GM21390 (cell line): ENCODE measurements around the gene SLC25A22.

Source experiments
- ATAC-seq: cut with Tn5 transposase; IDR thresholded peaks from one replicate; pipeline ENCODE4 v1.9.1; 2021; ENCODE audit not compliant: unreplicated experiment

The SLC25A22 gene

GRCh38 chr11:791658-792534, 6.2 kb downstream of the SLC25A22 start:
- no peak for ATAC-seq

DNA sequence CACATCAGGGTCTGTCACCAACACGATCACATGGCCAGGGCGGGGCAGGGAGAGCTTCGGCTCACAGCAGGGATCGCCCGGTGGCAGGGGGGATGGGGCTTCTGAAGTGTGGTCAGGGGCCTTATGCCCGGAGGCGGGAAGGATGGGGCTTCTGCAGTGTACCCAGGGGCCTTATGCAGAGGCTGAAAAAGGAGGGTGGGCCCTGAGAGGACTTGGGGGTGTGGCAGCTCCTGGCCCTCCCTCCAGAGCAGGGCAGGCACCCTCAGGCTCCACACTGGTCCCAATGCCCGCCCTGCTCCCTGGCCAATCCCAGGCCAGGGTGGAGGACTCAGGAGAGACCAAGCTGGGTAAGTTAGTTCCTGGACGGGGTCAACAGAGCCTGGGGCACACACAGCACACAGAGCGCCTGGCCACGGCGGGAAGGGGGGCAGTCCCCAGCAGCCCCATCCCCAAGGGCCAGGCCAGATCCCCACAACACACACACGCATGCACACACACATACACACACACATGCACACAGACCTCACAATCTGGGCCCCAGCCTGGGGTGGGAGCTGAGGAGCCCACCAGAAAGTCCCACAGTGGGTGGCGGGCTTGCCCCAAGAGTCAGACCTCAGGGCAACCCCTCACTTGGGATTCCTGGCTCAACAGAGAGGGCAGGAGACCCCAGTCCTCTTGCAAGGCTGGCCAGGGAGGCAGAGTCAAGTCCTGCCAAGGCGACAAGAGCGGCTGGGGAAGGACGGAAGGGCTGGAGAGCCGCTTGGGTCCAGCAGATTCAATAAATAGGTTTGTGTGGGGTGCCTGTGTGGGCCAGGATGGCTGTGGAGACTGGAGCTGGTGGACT, 7.1 kb downstream of the SLC25A22 start:
- no peak for ATAC-seq

DNA sequence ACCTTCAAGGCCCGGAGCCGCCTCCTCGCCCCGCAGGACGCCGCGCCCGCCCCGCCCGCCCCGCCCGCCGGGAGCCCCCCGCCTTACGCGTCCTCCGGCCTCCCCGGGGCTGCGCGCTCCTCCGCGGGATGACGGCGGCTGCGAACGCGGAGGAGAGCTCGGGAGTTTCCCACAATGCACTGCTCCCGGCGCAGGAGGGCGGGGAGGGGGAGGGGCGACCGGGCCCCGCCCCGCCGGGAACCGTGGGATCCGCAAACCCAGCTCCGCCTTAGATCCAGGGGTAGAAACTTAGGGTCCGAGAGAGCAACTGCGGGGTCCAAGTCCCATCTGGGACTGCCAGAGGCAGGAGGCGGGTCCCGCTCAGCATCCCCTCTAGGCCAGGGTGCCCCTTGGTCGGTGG, 8.1 kb downstream of the SLC25A22 start, which contains the start of gene CEND1:
Gene CEND1 (minus strand): TSS at position 148 of the 400 bp plus-strand sequence. CDS start 1,514 bp downstream, outside the sequence.
- no peak for ATAC-seq

- ATAC-seq: no peak
These were observed 8.8 kb downstream of the SLC25A22 start for GRCh38 chr11:788953-789940.

- ATAC-seq: no peak
These were observed 10.0 kb downstream of the SLC25A22 start for GRCh38 chr11:788009-788640.

- ATAC-seq: no peak
These were observed 10.9 kb downstream of the SLC25A22 start for GRCh38 chr11:787084-787675.

- ATAC-seq: no peak
These were observed 11.6 kb downstream of the SLC25A22 start for GRCh38 chr11:786235-787083.

GRCh38 chr11:783581-784015, 14.5 kb downstream of the SLC25A22 start:
- ATAC-seq: no peak

GRCh38 chr11:782264-783174, 15.6 kb downstream of the SLC25A22 start:
- ATAC-seq: no peak

GRCh38 chr11:779955-780532, 18.0 kb downstream of the SLC25A22 start:
- no peak for ATAC-seq

DNA sequence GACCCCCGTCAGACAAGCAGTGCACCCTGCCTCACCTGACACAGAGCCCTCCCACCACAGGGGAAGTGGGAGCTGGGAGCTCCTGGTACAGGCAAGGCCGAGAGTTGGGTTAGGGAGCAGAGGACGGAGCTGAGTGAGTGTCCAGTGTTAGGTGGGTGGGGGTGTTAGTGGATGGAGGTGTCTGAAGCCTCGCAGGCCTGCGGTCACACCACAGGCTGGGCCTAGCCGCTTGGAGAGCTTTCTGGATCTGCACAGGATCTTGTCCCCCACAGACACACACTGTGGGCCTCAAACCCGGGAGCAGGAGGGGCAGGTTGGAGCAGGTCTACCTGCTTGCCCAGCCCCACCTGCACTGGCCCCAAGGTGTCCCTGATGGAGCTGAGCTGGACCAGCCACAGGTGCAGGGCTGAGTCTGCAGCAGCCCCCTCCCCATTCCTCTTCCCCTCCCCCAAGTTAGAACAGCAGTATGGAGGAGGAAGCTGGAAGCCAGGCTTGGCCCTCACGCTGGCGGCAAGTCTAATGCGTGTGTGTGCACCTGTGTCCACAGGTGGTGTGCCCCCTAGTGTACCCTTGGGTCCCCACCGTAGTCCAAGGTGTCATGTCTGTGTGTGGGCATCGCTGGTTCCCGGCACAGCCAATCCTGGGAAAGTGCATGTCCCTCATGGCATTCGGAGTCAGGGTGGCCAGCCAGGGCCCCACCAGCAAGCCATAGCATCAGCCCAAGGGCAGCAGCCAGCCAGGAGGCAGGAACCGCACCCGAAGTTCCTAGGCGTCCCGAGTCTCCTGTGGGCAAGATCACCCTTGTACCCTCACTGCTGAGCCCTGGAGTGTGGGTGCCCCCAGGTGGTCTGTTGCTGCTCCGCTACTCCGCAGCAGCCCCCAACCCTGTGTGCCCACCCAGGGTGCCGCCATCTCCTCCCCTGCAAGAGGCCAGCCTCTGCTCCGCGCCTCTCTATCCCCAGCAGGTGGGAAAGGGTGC, 18.8 kb downstream of the SLC25A22 start:
- ATAC-seq: no peak

DNA sequence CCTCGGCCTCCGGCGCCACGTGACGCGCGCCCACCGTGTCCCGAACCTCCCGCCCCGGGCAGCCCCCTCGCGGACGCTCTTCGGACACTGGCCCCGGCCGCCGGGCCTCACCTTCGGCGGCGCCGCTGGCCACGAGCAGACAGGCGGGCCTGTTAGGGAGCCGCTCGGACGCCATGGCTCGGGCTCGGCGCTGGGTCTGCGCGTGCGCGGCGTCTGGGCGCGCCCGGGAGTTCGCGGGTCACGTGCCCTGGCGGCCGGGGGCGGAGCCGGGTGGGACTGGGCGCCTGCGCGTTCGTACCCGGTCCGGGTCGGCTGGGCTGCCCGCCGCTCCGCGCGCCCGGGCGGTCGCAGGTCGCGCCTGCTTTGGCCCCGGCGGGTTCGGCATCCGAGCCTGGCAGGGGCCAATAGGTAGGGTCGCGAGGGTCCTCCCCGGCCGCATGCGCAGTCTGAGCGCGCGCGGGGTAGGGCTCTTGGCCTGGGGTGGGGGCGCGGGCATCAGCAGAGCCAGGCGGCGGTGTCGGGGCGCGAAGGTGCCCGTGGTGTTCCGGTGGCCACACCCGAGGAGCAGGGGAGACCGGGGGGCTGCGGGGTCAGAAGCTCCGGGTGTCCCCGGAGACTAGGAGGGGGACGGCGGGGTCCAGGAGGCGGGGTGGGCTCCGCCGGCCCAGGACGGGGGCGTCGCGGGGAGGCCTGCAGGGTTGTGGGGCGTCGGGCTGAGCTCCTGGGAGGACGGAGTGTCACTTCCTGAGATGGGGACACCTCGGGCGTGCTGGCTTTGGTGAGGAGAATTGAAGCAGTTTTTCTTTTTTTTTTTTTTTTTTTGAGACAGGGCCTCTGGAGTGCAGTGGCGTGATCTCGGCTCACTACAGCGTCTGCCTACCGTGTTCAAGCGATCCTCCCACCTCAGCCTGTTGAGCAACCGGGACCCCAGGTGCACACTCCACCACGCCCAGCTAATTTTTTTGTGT, 20.5 kb downstream of the SLC25A22 start, which contains the start of gene GATD1:
Gene GATD1 (minus strand): TSS at position 200 of the 968 bp plus-strand sequence. CDS start 25 bp downstream, at position 175.
- peak; percentile 59 for ATAC-seq

DNA sequence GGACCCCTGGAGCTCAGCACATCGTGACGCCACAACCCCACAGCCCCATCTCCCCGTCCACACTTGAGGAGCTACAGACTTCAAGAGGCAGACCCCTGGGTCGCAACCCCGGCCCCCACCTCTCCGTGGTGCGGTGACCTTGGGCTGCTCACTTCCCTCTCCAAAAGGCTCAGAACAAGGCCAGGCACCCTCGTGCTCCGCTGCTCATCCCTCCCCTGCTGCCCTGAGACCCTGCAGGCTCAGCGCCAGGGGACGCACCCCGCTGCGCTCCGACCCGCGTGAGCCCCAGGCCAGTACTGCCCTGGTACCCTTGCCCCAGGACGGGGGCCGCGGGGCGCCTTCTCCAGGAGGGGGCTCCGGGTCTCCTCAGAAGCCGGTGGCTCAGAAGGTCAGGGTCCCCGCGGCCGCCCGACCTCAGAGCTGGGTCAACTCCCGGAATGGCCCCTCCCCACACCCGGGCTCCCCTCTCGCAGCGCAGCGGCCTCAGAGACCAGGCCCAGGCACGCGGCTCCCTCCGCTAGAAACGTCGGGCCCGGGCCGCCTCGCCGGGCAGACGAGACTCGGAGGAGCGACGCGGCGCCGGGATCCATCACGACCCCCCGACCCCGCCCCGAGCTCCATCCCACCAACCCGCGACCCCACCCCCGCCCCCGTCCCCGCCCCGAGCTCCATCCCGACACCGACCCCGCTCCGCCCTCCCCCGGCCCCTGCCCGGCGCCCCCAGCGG, 21.4 kb downstream of the SLC25A22 start:
- ATAC-seq: peak; percentile 26

DNA sequence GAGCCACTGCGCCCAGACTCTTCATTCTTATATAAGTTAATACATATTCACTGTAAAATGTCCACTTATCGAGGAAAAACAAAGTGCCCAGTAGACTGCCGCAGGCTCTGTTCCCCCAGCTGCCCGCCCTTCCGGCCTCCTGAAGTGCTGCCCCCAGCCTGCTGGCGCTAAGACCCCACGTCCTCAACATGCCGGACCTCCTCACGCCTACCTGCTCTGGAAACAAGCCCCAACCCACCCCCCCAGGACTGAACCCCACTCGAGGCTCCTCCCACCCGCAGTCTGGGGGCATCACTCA, 21.9 kb downstream of the SLC25A22 start:
- ATAC-seq: no peak
